AG09309 (cell line): Measurements from ENCODE around the gene PADI4.

Experiments used
- DNase-seq: peaks from one replicate; pipeline ENCODE4 v3.0.0-alpha.2; 2010; ENCODE audit warnings: low read depth
- H3K4me3 ChIP-seq: 2 replicates; pipeline ENCODE4 v1.5.1; 2011; ENCODE audit warnings: mild to moderate bottlenecking, low read depth, low read length, moderate library complexity; ENCODE audit not compliant: control insufficient read depth
- CTCF ChIP-seq: IDR thresholded peaks from 2 replicates; pipeline ENCODE4 v1.5.1; 2011; ENCODE audit warnings: mild to moderate bottlenecking, low read depth, low read length, inconsistent platforms; ENCODE audit not compliant: insufficient read depth, control insufficient read depth; ENCODE audit errors: missing control alignments

The PADI4 gene

GRCh38 chr1:17346046-17346789, 38.2 kb downstream of the PADI4 start:
- TF ChIP-seq CTCF = no peak

GRCh38 chr1:17347769-17348592, 40.0 kb downstream of the PADI4 start:
- DNase-seq = no peak
- H3K4me3 ChIP-seq = no peak overlapping the region
- TF ChIP-seq CTCF = no peak

More at GRCh38 chr1:17346046-17346789, 38.2 kb downstream of the PADI4 start:
- H3K4me3 ChIP-seq = no peak overlapping the region
- no peak for DNase-seq

DNA sequence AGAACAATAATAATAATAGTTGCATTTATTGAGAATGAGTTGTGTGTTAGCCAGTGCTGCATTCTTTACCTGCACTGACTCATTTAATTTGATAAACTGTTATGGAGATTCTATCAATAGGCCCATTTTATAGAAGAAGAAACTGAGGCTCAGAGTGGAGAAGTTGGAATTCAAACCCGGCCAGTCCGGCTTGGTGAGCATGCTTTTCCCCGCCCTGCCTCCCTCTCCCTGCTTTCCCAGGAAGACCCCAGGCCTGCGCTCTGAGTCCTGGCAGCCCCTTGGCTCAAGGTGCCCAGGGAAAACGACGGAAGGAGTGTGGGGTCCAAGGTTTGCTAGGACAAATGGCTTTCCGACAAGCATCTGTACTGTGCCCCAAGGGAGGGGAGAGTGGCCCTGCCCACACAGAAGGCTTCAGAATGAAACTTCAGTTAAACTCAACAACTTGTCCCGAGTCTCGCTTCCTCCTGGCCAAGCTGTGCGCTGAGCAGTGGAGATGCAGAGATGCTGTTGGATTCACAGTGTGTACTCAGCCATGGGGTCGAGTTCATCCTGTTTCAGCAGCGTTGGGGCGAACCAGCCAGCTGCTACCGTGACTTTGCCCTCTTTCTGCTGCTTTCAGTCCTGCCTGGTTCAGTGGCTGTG, 40.7 kb downstream of the PADI4 start:
- TF ChIP-seq CTCF = no peak
- H3K4me3 ChIP-seq = no peak overlapping the region
- no peak for DNase-seq

DNA sequence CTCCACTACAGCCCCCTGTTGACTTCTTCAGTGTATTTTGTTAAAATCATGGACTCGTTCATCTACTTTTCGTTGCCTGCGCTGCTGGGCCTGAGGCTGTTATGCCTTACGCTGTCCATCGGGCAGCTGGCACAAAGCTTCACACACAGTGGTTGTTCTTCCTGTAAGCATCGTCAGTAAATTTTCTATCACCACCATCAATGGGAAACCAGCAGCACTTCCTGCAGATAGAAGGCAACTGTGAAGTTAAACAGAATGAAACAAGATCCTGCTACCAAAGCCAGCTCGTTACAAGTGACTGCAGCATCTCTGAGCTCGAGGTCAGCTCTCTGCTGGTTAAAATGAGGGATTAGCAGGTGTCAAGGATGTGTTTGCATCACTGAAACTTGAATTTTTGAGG, 42.1 kb downstream of the PADI4 start:
- no peak for TF ChIP-seq CTCF
- H3K4me3 ChIP-seq = no peak overlapping the region
- no peak for DNase-seq

DNA sequence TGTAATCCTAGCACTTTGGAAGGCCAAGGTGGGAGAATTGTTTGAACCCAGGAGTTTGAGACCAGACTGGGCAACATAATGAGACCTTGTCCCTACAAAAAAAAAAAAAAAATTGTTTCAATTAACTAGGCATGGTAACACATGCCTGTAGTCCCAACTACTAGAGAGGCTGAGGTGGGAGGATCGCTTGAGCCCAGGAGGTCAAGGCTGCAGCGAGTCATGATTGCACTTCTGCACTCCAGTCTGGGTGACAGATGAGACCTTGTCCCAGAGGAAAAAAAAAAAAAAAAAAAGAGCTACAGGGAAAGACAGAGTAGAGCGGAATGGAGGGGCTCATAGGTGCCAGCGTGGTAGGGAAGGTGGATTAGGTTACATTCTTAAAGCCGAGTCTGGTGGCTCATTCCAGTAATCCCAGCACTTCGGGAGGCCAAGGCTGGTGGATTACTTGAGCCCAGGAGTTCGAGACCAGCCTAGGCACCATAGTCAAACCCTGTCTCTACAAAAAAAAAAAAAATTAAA, 43.0 kb downstream of the PADI4 start:
- no peak for TF ChIP-seq CTCF
- no peak overlapping the region for H3K4me3 ChIP-seq

GRCh38 chr1:17351598-17352324, 43.8 kb downstream of the PADI4 start:
- no peak for TF ChIP-seq CTCF
- DNase-seq = no peak
- H3K4me3 ChIP-seq = no peak overlapping the region

More for the DNA sequence above, 43.0 kb downstream of the PADI4 start:
- DNase-seq = no peak
